KOPT-K1 (cell line): ENCODE results near the gene SAPCD2.

Experiments
- H3K27ac ChIP-seq: fragments of 200-600 bp; sonication (generic); 2 replicates; pipeline ENCODE4 v1.5.1; 2016; ENCODE audit warnings: antibody characterized with exemption, mild to moderate bottlenecking, low read depth, low read length; ENCODE audit not compliant: poor library complexity, severe bottlenecking
- H3K36me3 ChIP-seq: fragments of 200-600 bp; sonication (generic); 2 replicates; pipeline ENCODE4 v1.5.1; 2017; ENCODE audit warnings: antibody characterized with exemption, mild to moderate bottlenecking, low read length, moderate library complexity; ENCODE audit not compliant: insufficient read depth
- H3K9me3 ChIP-seq: fragments of 200-600 bp; sonication (generic); 2 replicates; pipeline ENCODE4 v1.5.1; 2017; ENCODE audit warnings: antibody characterized with exemption, low read length, mild to moderate bottlenecking; ENCODE audit not compliant: insufficient read depth, poor library complexity, severe bottlenecking

Gene SAPCD2

DNA sequence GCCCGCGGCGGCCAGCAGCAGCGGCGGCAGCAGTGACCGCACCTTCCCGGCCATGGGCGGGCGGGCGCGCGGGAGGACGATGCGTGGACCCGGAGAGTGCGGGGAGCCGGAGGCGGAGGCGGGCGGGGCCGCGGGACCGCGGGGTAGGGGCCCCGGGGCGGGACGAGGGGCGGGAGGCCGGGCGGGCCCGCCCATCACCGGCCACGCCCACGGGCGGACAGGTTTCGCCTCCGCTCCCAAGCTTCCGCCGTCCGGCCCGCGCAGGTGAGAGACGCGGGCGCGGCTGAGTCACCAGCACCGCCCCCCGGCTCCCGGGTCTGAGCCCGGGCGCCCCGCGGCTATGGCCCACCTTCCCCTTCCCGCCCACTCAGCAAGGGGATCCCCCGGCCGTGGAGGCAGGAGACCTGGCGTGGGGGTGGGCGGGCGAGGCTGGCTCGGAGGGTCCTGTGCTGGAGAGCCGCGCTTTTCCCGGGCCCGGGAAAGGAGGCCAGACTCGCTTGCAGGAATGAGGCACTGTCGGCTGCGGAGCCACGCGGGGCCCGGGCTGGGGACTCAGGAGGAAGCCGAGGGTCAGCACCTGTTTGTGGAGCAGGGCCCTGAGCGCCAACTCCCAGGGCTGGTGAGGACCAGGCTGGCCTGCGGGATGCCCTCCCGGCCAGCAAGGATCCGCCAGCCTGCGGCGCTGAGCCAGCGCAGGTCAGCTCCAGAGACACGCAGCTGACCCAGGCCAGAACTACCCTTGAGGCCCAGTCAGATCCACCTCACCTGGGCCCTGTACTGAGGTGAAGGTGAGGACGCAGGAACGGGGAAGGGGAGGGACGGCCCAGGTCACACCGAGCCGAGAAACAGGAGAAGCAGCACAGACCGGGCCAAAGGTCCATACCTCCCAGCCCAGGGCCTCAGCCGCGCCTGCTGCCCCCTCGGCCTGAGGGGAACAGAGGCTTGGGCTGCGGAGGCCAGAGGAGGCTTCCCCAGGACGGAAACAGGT is 16.1 kb downstream of the SAPCD2 start, which contains the start of gene ENTPD2:
ENTPD2 (minus strand) TSS at position 118 of the 988 bp plus-strand sequence; CDS start at position 54, 64 bp downstream.
- Histone ChIP-seq H3K36me3 (no peaks in the 10 kb centered on the region), H3K9me3 (no peaks in the 10 kb centered on the region), H3K27ac (no peak within 1 kb of the TSS)

DNA sequence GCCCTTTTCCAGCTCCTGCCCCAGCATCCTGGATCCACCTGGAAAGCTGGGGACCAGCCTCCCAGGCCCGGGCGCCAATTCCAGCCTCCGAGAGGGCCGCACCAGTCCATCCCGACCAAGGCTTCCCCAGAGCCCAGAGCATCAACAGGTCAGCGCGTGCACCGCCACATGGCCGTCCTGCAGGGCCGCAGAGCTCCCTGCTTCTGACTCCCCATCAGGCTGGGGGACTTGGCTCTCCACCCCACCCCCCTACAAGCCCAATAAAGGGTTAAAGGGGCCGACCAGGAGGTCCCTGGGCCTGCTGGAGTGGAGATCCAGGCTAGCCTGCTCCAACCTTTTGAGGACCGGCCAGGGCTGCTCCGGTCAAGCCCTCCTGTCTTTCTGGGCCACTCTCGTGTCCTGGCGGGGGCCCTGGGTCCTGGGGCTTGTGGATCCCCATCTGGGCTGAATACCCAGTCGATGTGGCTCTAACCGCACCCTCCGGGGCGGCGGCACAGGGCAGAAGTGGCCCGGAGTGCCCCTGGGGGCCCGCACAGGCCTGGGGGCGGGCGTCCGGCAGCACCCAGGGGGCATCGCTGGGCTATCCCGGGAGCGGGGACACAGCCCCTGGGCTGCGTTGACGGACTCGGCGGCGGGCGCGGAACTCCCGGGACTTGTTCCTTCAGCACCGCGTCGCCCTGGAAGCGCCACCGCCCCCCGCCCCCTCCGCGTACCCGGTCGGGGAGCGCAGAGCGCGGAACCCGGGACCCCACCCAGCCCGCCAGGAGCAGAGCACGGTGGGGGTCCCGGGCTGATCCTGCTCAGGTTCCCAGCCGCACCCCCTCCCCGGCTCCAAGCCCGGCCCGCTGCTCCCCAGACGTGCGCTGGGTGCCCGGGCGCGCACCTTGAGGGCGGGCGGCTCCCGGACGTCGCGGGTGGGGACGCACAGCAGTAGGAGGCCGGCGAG is 17.1 kb downstream of the SAPCD2 start:
- Histone ChIP-seq H3K27ac (no peak overlapping the region), H3K9me3 (no peaks in the 10 kb centered on the region)

DNA sequence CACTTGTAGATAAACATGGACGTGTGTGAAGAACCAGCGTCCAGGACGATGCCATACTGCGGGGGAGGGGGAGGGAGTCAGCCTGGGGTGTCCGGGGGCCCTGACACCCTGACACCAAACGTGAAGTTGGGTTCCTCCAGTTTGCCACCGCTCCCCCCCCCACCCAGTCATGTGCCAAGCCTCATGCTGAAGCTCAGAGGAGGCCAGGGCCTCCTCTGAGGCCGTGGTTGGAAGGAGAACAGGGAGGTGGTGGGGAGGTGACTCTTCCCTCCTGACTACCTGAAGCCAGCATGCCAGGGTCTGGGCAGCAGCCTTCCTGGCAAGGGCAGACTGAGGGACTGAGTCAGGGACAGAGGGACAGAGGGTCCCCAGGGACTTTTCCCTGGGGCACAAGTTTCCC is 18.1 kb downstream of the SAPCD2 start:
- Histone ChIP-seq H3K9me3 (no peaks in the 10 kb centered on the region), H3K36me3 (no peaks in the 10 kb centered on the region), H3K27ac (no peak overlapping the region)

More for the DNA sequence above, 17.1 kb downstream of the SAPCD2 start:
- no peaks in the 10 kb centered on the region for H3K36me3 ChIP-seq

DNA sequence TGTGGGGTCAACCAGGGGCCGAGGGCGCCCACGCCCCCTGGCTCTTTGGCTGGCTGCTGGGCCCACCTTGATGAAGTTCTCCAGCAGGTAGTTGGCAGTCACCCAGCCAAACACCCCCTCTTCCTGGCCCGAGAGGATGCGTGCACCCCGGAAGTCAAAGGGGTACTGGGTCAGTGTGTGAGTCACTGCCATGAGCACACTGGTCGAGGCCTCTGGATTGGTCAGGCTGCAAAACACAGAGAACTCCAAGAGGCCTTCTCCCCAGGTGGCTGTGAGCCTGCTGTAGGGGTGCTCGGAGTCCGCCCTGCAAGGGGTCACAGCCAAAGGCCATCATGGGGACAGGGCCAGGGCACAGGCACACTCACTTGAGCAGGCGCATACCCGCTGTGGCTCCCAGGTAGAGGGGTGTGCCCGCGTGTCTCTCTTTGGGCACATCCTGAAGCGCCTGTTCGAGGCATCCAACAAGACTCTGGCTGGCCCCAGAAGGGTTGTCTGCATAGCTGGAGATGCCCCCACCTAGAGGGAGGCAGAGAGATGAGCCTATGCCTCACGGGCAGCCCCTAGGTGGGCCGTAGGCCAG is 19.1 kb downstream of the SAPCD2 start:
- no peaks in the 10 kb centered on the region for H3K36me3 ChIP-seq
- H3K9me3 ChIP-seq, result no peaks in the 10 kb centered on the region
- H3K27ac ChIP-seq, result no peak overlapping the region

DNA sequence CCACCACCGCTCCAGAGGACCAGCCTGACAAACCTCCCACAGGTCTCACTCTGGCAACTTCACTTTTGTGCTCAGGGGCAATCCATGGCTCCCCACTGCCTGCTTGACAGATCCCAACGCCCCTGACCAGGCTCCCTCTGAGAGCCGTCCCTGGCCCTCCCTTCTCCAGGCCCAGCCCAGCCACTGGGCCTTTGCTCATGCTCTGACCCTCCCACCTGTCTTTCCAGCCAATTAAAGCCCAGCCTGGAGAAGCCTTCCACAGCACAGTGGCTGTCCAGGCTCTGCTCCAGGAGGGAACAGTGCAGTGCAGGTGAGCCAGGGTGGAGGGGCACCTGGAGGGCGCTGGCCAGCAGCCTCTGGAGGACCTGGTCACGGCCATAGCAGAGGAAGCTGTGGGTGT is 19.8 kb downstream of the SAPCD2 start:
- no peaks in the 10 kb centered on the region for H3K9me3 ChIP-seq

DNA sequence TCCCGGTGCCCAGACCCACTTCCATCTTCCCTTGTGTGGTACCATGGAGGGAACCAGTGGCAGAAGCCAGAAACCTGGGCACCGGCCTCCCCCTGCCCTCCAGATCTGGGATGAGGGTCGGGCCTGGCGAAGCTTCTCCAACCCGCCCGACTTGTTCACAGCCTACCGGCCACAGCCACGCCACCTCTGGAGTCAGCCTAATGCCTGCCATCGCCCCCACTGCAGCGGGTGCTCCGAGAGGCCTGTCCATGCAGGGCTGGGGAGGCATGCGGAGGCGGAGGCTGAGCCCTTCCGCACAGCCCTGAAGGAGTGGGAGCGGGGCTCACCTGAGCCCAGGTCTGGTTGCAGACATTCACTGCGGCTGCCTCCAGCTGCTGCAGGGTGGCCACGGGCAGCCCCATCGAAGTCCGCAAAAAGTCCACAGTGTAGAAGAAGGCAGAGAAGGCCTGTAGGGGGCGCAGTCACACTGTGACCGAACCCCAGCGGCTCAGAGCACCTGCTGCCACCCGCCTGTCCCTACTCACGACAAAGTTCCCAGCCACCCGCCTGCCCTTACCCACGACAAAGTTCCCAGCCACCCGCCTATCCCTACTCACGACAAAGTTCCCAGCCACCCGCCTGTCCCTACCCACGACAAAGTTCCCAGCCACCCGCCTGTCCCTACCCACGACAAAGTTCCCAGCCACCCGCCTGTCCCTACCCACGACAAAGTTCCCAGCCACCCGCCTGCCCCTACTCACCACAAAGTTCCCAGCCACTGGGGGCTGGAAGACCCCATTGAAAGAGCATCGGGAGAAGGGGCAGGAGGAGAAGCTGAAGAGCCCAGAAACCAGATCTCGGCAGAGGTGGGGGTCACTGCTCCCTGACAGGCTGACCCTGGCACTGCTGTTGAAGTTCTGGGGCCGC is 20.6 kb downstream of the SAPCD2 start:
- Histone ChIP-seq H3K27ac (no peak overlapping the region), H3K9me3 (no peaks in the 10 kb centered on the region), H3K36me3 (no peaks in the 10 kb centered on the region)

More for the DNA sequence above, 19.8 kb downstream of the SAPCD2 start:
- Histone ChIP-seq H3K36me3 (no peaks in the 10 kb centered on the region), H3K27ac (no peak overlapping the region)

DNA sequence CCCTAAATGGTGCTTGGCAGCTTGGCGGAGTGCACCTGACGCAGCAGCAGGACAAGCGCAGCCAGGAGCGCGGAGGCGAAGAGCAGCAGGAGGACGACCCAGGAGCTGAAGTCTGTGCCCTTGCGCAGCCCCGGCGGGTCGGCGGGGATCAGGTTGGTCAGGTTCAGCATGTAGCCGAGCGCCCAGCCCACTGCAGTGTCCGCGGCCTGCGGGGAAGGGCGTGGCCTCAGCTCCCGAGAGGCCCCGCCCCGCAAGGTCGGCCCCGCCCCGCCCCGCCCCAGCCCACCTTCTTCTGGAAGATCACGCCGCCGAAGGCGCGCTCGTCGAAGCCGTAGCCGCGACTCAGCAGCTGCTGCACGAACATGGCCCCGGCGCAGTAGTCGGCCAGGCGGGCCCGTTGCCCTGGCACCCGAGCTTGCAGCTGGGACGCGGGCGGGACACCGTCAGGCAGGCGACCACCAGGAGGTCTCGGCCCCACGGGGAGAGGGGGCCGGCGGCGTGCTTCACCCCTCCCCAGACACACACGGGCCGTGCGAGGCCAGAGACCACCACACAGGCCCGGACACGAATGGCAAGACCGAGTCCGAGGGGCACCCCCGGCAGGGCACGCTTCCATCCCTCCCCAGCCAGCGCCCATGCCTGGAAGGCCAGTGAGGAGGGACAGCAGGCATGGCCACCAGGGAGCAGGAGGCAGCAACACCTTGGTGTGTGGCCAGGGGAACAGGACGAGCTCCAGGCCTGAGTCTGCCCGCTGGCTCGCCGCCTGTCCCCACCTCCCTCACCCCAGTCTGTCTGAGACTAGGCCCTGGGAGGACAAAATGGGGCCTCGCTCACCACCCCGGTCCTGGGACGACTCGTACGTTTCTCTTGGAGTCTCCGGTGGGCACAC is 21.5 kb downstream of the SAPCD2 start:
- Histone ChIP-seq H3K27ac (no peak overlapping the region), H3K36me3 (no peaks in the 10 kb centered on the region), H3K9me3 (no peaks in the 10 kb centered on the region)

DNA sequence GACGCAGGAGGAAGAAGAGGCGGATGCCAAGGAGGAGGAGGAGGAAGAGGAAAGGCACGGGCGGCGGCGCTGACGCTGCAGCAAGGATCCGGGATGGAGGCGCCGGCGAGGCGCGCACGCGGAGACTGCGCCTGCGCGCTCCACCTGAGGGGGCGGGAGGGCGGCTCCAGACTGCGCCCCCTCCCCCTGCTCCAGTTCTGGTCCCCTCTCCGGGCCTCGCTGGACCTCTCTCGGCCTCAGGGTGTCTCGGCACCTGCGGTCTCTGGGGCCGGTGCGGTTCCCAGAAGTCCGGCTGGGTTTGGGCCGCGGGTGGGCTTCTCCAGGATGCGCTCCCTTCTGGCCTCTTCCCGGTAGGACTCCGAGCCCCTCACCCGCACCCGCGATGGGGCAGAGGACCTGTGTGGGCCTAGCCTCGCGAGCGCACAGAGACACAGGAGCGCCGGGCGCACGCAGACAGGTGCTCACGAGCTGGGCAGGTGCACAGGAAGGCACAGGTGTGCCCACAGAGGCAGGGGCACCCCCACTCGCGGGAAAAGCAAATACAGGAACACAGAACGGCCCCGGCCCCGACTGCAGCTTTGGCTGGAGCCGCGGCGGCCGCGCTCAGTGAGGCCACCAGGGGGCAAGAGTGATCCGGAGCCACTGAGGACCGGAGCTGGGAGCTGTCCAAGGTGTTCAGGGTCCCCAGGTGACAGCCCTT is 24.1 kb downstream of the SAPCD2 start, which contains the start of gene NPDC1:
NPDC1 (minus strand) TSS at position 90 of the 700 bp plus-strand sequence. CDS start 188 bp downstream, outside the sequence.
- Histone ChIP-seq H3K27ac (no peak within 1 kb of the TSS), H3K36me3 (no peaks in the 10 kb centered on the region), H3K9me3 (no peaks in the 10 kb centered on the region)

DNA sequence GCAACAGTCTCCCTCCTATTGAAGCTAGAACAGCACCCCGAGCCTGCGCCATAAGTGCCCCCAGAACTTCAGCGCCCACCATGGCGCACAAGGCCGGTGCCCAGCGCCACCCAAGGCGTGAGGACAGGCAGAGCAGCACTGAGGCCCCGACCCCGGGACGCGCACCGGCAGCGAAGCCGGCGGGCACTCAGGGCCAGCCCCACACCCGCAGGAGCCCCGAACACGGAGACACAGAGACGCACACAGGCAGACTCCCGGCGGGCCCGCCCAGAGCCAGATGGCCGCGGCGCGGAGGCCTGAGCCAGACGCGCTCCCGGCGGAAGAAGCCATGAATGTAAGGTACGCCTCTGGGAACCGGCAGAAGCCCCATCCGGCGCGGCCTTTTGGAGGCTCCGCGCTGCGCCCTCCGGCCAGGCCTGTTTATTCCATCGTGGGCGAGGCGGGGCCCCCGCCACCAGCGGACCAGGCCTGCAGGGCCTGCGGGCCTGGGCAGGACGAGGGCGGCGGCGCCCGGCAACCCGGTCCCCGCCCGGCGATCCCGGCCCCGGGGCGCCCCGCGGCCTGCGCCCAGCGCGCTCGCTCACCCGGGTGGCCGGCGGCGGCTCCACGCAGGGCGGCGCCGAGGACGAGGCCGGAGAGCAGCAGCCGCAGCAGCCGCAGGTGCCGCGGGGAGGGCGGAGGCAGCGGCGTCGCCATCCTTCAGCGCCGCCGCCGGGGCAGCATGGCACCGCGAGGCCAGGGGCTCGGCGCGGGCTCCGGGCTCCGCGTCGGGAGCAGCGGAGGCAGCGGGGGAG is 24.9 kb downstream of the SAPCD2 start:
- no peaks in the 10 kb centered on the region for H3K36me3 ChIP-seq
- no peaks in the 10 kb centered on the region for H3K9me3 ChIP-seq
- no peak overlapping the region for H3K27ac ChIP-seq

DNA sequence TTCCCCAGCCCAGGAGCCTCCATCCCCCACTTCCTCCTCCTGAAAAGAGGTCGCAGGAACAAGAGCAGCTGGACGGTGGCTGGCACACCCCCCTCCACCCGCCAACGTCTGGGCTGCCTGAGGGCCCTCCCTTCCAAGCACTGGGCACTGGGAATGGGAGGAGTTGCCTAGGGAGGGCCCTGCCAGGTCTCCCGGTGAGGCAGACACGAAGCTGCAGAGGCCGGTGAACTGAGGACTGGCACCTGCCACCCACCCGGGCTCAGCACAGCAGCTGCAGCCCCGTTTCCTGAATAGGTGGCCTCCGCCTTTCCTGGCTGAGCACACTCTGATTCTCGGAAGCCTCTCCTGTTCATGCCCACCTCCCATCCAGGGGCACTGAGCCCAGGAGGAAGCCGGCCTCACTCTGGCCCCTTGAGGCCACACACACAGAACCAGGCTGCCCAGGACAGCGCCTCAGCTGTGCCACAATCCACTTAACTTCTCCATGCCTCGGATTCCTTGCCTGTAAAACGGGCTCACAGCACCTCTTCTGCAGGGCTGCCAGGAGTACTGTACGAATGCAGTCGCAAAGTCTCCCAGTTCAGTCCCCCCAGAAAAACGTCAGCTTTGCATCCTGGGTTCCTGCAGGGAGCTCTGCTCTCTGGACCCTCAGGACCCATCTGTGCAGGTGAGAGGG is 25.7 kb downstream of the SAPCD2 start:
- H3K9me3 ChIP-seq, result no peaks in the 10 kb centered on the region
- H3K36me3 ChIP-seq, result no peaks in the 10 kb centered on the region
- H3K27ac ChIP-seq, result no peak overlapping the region

DNA sequence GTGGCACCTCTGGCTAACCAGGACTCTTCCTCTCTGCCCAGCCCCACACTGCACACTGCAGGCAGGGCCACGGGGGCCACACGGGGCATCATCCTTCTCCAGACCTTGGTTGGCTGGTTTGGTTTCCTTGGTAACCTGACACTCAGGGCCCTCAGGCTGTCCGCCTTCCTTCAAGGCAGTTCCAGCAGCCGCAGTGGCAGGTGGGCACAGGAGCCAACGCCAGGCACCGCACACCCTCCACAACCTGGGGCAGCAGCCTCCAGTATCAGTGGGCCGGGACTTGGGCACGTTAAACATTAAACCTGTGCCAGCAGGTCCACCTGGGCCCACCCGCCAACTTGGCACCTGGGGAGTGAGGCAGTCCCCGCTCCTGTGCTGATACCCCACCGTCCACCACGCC is 26.3 kb downstream of the SAPCD2 start:
- H3K9me3 ChIP-seq, result no peaks in the 10 kb centered on the region
- H3K27ac ChIP-seq, result no peak overlapping the region
- no peaks in the 10 kb centered on the region for H3K36me3 ChIP-seq
